Measurements from ENCODE around the gene SYT3.

SYT3 gene, protein sequence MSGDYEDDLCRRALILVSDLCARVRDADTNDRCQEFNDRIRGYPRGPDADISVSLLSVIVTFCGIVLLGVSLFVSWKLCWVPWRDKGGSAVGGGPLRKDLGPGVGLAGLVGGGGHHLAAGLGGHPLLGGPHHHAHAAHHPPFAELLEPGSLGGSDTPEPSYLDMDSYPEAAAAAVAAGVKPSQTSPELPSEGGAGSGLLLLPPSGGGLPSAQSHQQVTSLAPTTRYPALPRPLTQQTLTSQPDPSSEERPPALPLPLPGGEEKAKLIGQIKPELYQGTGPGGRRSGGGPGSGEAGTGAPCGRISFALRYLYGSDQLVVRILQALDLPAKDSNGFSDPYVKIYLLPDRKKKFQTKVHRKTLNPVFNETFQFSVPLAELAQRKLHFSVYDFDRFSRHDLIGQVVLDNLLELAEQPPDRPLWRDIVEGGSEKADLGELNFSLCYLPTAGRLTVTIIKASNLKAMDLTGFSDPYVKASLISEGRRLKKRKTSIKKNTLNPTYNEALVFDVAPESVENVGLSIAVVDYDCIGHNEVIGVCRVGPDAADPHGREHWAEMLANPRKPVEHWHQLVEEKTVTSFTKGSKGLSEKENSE

DNA sequence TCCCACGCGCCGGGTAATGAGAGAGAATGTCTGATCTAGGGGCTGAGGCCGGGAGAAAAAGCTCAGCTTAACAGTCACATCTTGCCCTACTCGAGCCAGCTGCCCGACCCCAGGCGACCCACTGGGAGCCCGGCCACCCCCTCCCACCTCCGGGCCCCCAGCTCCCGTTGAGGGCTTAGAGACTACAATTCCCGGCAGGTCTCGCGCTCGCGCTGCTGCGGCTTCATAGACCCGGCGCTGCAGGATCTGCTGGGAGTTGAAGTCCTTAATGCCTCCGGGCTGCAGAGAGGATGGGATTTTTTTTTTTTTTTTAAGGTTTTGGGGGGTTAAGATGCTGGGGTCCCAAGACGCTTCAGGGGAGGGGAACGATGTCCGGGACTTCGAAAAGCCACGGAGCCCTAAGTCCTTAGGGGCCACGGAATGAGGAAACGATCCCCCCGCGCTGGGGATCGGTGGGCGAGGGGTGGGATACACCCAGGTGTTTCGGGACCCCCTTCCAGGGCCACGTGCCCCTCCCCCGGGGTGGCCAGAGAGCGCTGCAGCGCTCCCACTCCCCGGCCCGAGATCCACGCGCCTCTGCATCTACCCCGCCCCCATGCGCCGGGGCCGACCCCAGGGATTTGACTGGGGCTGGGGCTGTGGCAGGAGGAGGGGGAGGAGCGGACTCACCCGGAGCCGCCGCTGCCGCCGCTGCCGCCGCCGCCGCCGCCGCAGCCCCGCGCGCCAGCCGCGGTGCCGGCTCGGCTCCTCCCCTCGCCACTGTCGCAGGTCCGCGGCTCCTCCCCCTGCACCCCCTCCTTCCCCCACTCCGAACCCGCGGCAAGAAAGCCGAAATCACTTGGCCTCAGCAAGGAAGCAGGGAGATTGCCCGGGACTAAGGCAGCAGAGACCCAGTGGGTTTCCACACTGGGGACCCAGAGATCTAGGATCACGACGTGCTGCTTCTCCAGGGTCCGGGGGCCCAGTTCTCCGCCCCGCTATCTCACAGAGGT, at the start of gene SYT3:
Gene SYT3, minus strand, starts transcription at position 761 of the 992 bp plus-strand sequence. CDS start 2,470 bp downstream, outside the sequence.
- DNase-seq (ENCODE audit: low read depth): no peak

GRCh38 chr19:50688766-50689165, 49.1 kb upstream of the SYT3 start:
- no peak for DNase-seq (ENCODE audit: low read depth)

- no peak for DNase-seq (ENCODE audit: low read depth)
Measured at GRCh38 chr19:50686310-50687032, 46.8 kb upstream of the SYT3 start.

GRCh38 chr19:50679177-50680125, 39.8 kb upstream of the SYT3 start:
- DNase-seq (ENCODE audit: low read depth): peak; percentile 54

DNA sequence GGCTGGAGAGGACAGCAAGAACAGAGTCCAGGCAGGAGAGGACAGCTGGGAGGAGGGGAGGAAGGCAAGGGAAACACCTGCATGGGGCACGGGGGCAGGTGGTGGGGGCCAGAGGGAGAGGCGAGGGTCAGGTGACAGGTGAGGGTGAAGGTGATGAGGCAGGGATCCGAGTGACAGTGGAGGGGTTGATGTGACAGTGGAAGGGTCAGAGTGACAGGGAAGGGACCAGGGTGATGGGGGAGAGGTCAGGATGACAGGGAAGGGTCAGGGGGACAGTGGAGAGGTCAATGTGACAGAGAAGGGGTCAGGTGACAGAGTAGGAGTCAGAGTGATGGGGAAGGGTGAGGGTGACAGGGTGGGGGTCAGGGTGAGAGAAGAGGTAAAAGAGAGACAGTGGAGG, 38.6 kb upstream of the SYT3 start:
- DNase-seq (ENCODE audit: low read depth): no peak

- no peak for DNase-seq (ENCODE audit: low read depth)
Measured at GRCh38 chr19:50677636-50678035, 38.0 kb upstream of the SYT3 start.

DNA sequence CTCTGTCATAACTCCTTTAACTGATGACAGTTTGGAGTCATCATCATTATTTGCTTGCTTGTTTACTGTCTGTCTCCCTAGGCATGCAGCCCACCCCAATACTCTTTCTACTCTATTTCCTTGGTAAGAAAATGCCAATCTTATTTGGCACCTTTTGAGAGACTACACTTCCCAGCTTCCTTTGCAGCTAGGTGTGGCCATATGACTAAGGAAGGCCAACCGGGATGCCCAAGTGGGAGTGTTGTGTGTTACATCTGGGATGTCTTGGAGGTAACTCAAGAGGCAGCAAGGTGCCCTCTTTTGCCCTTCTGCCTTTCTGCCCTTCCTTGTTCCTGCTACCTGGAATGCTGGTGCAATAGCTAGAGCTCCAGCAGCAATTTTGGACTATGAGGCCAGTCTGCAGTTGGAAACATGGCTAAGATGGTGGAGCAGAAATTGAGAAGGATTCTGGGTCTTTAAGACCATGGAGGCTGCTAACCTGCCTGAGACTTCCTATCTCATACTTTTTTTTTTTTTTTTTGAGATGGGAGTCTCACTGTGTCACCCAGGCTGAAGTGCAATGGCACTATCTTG, 37.0 kb upstream of the SYT3 start:
- no peak for DNase-seq (ENCODE audit: low read depth)

GRCh38 chr19:50673118-50673517, 33.4 kb upstream of the SYT3 start:
- no peak for DNase-seq (ENCODE audit: low read depth)

GRCh38 chr19:50670102-50670380, 30.4 kb upstream of the SYT3 start:
- no peak for DNase-seq (ENCODE audit: low read depth)

GRCh38 chr19:50669302-50670101, 29.8 kb upstream of the SYT3 start:
- DNase-seq (ENCODE audit: low read depth): no peak

- DNase-seq (ENCODE audit: low read depth): no peak
Measured at GRCh38 chr19:50668879-50669278, 29.2 kb upstream of the SYT3 start.

- DNase-seq (ENCODE audit: low read depth): no peak
Measured at GRCh38 chr19:50668416-50668815, 28.7 kb upstream of the SYT3 start.

- DNase-seq (ENCODE audit: low read depth): no peak
Measured at GRCh38 chr19:50667759-50668231, 28.1 kb upstream of the SYT3 start.

DNA sequence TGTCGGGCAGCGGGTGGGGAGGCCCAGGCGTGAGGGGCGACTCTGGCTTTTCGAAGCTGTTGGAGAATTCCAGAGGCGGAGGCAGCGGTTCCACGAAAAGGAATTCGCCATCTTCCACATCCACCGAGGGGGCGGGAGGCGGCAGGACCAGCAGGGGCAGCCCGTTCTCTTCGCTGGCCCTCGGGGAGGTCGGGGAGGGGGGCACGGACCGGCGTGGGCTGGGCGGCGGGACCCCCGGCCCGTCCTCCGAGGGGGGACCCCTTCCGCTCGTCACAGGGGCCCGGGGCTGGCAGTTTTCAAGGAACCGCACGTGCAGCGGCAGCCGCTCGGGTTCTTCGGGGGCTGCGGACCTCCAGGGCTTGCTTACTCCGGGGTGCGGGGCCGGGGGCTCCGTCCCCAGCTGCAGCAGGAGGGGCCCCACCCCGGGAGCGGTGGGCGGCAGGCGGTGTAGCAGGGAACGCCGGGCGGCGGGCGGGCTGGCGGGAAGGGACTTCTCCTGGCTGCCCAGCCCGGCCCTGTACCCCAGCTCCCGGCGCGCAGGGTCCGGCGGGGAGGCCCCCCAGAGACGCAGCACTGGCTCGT, 27.6 kb upstream of the SYT3 start:
- DNase-seq (ENCODE audit: low read depth): no peak

- no peak for DNase-seq (ENCODE audit: low read depth)
Measured at GRCh38 chr19:50666346-50667176, 26.9 kb upstream of the SYT3 start.

GRCh38 chr19:50664204-50664603, 24.5 kb upstream of the SYT3 start:
- no peak for DNase-seq (ENCODE audit: low read depth)

DNA sequence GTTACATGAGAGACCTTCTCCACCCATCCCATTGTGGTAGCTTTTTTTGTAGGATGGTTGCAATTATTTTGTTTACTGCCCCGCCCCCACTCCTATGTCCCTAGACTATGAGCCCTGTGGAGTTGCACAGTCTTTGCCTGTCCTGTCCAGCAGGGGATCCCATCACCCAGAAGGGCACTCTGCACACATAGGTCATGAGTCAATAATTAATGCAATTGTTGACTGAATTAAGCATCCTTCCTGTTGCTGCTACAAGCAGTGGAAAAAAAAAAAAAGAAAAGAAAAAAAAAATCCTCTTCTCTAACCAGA, 23.8 kb upstream of the SYT3 start:
- DNase-seq (ENCODE audit: low read depth): no peak

Measured in activated gamma-delta T cell treated with anti-CD3 and anti-CD28 coated beads, Interleukin-2, amount 50 U/mL, for 16 hours (primary cell).